ENCODE results near the gene TLR8.

The TLR8 gene

GRCh38 chrX:12906046-12906761, at the start of gene TLR8:
TLR8 (plus strand) TSS chrX:12906620; CDS start chrX:12906707, 87 bp downstream.
- DNase-seq (ENCODE audit: low read depth in 2 of 2): no peak

- DNase-seq (ENCODE audit: low read depth in 2 of 2): no peak
Observed at GRCh38 chrX:12865359-12865758, 41.1 kb upstream of the TLR8 start.

GRCh38 chrX:12866451-12867377, 39.7 kb upstream of the TLR8 start, which contains the start of gene TLR7:
TLR7 (plus strand) TSS chrX:12867072; CDS start chrX:12867579, 507 bp downstream.
- no peak for DNase-seq (ENCODE audit: low read depth in 2 of 2)

- no peak for DNase-seq (ENCODE audit: low read depth in 2 of 2)
Observed at GRCh38 chrX:12867685-12868084, 38.7 kb upstream of the TLR8 start.

GRCh38 chrX:12868747-12869146, 37.7 kb upstream of the TLR8 start:
- DNase-seq (ENCODE audit: low read depth in 2 of 2): no peak

- DNase-seq (ENCODE audit: low read depth in 2 of 2): no peak
Observed at GRCh38 chrX:12871257-12871656, 35.2 kb upstream of the TLR8 start.

- no peak for DNase-seq (ENCODE audit: low read depth in 2 of 2)
Observed at GRCh38 chrX:12872741-12873140, 33.7 kb upstream of the TLR8 start.

GRCh38 chrX:12874581-12874980, 31.8 kb upstream of the TLR8 start:
- DNase-seq (ENCODE audit: low read depth in 2 of 2): no peak

GRCh38 chrX:12877386-12877785, 29.0 kb upstream of the TLR8 start:
- DNase-seq (ENCODE audit: low read depth in 2 of 2): no peak

- DNase-seq (ENCODE audit: low read depth in 2 of 2): no peak
Observed at GRCh38 chrX:12878536-12878935, 27.9 kb upstream of the TLR8 start.

GRCh38 chrX:12881914-12882313, 24.5 kb upstream of the TLR8 start:
- DNase-seq (ENCODE audit: low read depth in 2 of 2): no peak

- no peak for DNase-seq (ENCODE audit: low read depth in 2 of 2)
Observed at GRCh38 chrX:12885508-12885907, 20.9 kb upstream of the TLR8 start.

GRCh38 chrX:12886545-12886944, 19.9 kb upstream of the TLR8 start:
- no peak for DNase-seq (ENCODE audit: low read depth in 2 of 2)

- no peak for DNase-seq (ENCODE audit: low read depth in 2 of 2)
Observed at GRCh38 chrX:12887141-12887540, 19.3 kb upstream of the TLR8 start.

GRCh38 chrX:12887767-12888166, 18.7 kb upstream of the TLR8 start:
- DNase-seq (ENCODE audit: low read depth in 2 of 2): no peak

GRCh38 chrX:12890467-12890866, 16.0 kb upstream of the TLR8 start:
- DNase-seq (ENCODE audit: low read depth in 2 of 2): no peak

- DNase-seq (ENCODE audit: low read depth in 2 of 2): no peak
Observed at GRCh38 chrX:12891171-12891570, 15.2 kb upstream of the TLR8 start.

GRCh38 chrX:12891915-12892506, 14.4 kb upstream of the TLR8 start:
- DNase-seq (ENCODE audit: low read depth in 2 of 2): no peak

GRCh38 chrX:12892716-12893115, 13.7 kb upstream of the TLR8 start:
- no peak for DNase-seq (ENCODE audit: low read depth in 2 of 2)

GRCh38 chrX:12894074-12895030, 12.1 kb upstream of the TLR8 start:
- DNase-seq (ENCODE audit: low read depth in 2 of 2): peak in 1 of 2 donors; percentile 1

- no peak for DNase-seq (ENCODE audit: low read depth in 2 of 2)
Observed at GRCh38 chrX:12895866-12896265, 10.6 kb upstream of the TLR8 start.
